Activated T-cell treated with anti-CD3 and anti-CD28 coated beads, Interleukin-2, amount 50 U/mL, for 24 hours (primary cell): ENCODE results near the gene RNF7.
"Not testable (repeated sequence)": the region's sequence is repeated elsewhere in the genome, so short reads cannot be mapped to it uniquely, and the experiment has no call there.

Source experiments
- DNase-seq: peaks from one replicate; pipeline ENCODE4 v3.0.0-alpha.2; 2020
- H3K27ac Mint-ChIP-seq: 2 replicates; pipeline ENCODE4 v1.8.0; 2020; ENCODE audit warnings: mild to moderate bottlenecking, mixed read lengths
- H3K27me3 Mint-ChIP-seq: 2 replicates; pipeline ENCODE4 v1.8.0; 2020; ENCODE audit warnings: mixed read lengths
- H3K36me3 Mint-ChIP-seq: 2 replicates; pipeline ENCODE4 v1.8.0; 2020; ENCODE audit warnings: low read depth, mixed read lengths
- H3K4me1 Mint-ChIP-seq: 2 replicates; pipeline ENCODE4 v1.8.0; 2020; ENCODE audit warnings: low read depth, mixed read lengths
- H3K4me3 Mint-ChIP-seq: 2 replicates; pipeline ENCODE4 v1.8.0; 2020; ENCODE audit warnings: mild to moderate bottlenecking, moderate library complexity, mixed read lengths
- H3K9me3 Mint-ChIP-seq: 2 replicates; pipeline ENCODE4 v1.8.0; 2020; ENCODE audit warnings: mixed read lengths

The RNF7 gene

DNA sequence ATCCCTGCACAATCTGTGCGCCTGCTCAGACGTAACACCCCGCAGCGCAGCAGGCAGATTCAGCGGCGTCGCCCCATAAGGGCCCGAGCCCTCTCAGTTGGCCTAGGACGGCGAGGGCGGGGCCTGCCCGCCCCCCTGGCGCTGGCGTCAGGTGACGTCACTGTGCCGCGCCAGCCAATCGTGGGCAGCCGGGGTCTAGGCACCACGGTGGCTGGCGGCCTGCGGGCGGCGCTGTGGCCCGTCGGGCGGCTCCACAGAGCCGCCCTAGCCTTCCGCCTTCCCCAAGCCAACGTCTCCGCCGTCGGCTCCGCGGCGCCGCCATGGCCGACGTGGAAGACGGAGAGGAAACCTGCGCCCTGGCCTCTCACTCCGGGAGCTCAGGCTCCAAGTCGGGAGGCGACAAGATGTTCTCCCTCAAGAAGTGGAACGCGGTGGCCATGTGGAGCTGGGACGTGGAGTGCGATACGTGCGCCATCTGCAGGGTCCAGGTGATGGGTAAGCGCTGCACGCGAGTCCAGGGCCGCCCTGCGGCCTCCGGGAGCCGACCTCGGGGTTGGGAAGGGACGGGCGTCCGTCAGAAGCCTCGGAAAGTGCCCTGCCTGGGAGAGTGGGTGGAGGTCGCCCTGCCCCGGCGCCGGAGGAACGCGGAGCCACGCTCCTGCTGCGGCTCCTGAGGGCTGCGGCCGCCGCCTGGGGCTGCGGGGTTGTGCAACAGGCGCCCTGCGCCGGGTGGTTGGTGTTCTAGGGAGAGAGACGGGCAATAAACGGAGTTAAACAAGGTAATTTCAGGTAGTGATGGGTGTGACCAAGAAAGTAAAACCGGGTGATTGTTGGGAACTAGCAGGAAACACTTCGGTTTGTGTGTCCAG lies at the start of gene RNF7:
Gene RNF7 (plus strand): TSS at position 277 of the 869 bp plus-strand sequence. CDS start 44 bp downstream, at position 321.
- Mint-ChIP-seq H3K4me1 (peaks cover 37% of the 10 kb centered on the region), H3K27ac (peak within 1 kb of the TSS; percentile 94), H3K36me3 (peaks cover 45% of the 10 kb centered on the region), H3K9me3 (no peaks in the 10 kb centered on the region), H3K27me3 (no peaks in the 10 kb centered on the region), H3K4me3 (peak within 1 kb of the TSS; percentile 87)
- peak; percentile 99 for DNase-seq

- peaks cover 12% of the 10 kb centered on the region for H3K4me1 Mint-ChIP-seq
- DNase-seq, result no peak
- H3K27me3 Mint-ChIP-seq, result no peaks in the 10 kb centered on the region
- no peak overlapping the region for H3K4me3 Mint-ChIP-seq
- H3K27ac Mint-ChIP-seq, result no peak overlapping the region
- H3K36me3 Mint-ChIP-seq, result no peaks in the 10 kb centered on the region
- H3K9me3 Mint-ChIP-seq, result no peaks in the 10 kb centered on the region
These were observed 47.5 kb upstream of the RNF7 start for GRCh38 chr3:141690431-141691072.

GRCh38 chr3:141691471-141691870 lies 46.6 kb upstream of the RNF7 start:
- H3K27ac Mint-ChIP-seq, H3K4me1 Mint-ChIP-seq, H3K27me3 Mint-ChIP-seq: not testable (repeated sequence)

DNA sequence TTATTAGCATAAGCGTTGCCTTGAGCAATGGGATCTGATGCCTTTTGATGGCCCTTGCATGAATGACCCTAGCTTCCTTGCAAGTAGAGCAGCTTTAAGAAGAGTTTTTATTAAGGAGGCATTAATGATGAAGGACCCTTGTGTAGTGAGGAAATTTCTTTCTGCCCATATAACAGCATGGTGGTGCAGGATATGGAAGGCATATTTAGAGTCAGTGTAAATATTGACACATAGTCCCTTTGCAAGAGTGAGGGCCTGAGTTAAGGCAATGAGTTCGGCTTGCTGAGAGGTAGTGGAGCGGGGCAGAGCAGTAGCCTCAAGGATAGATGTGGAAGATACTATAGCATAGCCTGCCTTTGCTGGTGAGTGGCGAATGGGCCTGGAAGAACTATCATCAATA lies 45.1 kb upstream of the RNF7 start:
- H3K4me1 Mint-ChIP-seq, H3K4me3 Mint-ChIP-seq, DNase-seq, H3K36me3 Mint-ChIP-seq, H3K27me3 Mint-ChIP-seq, H3K9me3 Mint-ChIP-seq, H3K27ac Mint-ChIP-seq: not testable (repeated sequence)

More at GRCh38 chr3:141691471-141691870, 46.6 kb upstream of the RNF7 start:
- not testable (repeated sequence) for H3K36me3 Mint-ChIP-seq, H3K9me3 Mint-ChIP-seq, H3K4me3 Mint-ChIP-seq, DNase-seq

DNA sequence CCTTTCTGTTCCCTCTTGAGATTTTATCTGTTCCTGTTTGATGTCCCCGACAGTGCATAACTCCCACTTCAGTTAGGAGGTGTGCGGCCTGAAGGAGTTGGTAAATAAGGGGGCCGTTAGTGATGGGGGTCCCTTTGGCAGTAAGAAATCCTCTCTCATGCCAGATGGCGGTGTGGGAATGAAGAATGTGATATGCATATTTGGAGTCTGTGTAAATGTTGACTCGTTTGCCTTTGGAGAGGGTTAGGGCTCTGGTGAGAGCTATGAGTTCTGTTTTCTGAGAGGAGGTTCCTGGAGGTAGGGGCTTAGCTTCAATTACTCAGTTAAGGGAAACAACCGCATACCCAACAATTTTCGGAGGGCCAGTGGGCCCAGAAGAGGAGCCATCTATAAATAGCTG lies 38.8 kb upstream of the RNF7 start:
- H3K4me3 Mint-ChIP-seq, result no peak overlapping the region
- H3K9me3 Mint-ChIP-seq, result no peaks in the 10 kb centered on the region
- no peak for DNase-seq
- no peaks in the 10 kb centered on the region for H3K4me1 Mint-ChIP-seq
- H3K27ac Mint-ChIP-seq, result no peak overlapping the region
- no peaks in the 10 kb centered on the region for H3K27me3 Mint-ChIP-seq
- no peaks in the 10 kb centered on the region for H3K36me3 Mint-ChIP-seq

GRCh38 chr3:141699897-141700296 lies 38.2 kb upstream of the RNF7 start:
- no peaks in the 10 kb centered on the region for H3K27me3 Mint-ChIP-seq
- no peak overlapping the region for H3K4me3 Mint-ChIP-seq
- no peak overlapping the region for H3K27ac Mint-ChIP-seq
- no peaks in the 10 kb centered on the region for H3K36me3 Mint-ChIP-seq
- no peak for DNase-seq
- no peaks in the 10 kb centered on the region for H3K4me1 Mint-ChIP-seq
- H3K9me3 Mint-ChIP-seq, result no peaks in the 10 kb centered on the region

DNA sequence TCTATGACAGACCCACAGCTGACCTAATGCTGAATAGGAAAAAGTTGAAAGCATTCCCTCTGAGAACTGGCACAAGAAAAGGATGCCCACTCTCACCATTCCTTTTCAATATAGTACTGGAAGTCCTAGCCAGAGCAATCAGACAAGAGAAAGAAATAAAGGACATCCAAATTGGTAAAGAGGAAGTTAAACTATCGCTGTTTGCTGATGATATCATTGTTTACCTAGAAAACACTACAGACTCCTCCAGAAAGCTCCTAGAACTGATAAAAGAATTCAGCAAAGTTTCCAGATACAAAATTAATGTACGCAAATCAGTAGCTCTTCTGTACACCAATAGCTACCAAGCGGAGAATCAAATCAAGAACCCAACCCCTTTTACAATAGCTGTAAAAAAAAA lies 34.7 kb upstream of the RNF7 start:
- H3K4me3 Mint-ChIP-seq, H3K27ac Mint-ChIP-seq, H3K9me3 Mint-ChIP-seq, H3K36me3 Mint-ChIP-seq, H3K27me3 Mint-ChIP-seq, DNase-seq, H3K4me1 Mint-ChIP-seq: not testable (repeated sequence)

GRCh38 chr3:141707741-141708203 lies 30.3 kb upstream of the RNF7 start:
- DNase-seq, result no peak
- no peaks in the 10 kb centered on the region for H3K4me1 Mint-ChIP-seq
- no peaks in the 10 kb centered on the region for H3K27me3 Mint-ChIP-seq
- H3K36me3 Mint-ChIP-seq, result no peaks in the 10 kb centered on the region
- H3K4me3 Mint-ChIP-seq, result no peak overlapping the region
- H3K27ac Mint-ChIP-seq, result no peak overlapping the region
- no peaks in the 10 kb centered on the region for H3K9me3 Mint-ChIP-seq

GRCh38 chr3:141708367-141708766 lies 29.7 kb upstream of the RNF7 start:
- DNase-seq, result no peak
- H3K4me1 Mint-ChIP-seq, result no peaks in the 10 kb centered on the region
- H3K4me3 Mint-ChIP-seq, result no peak overlapping the region
- H3K27me3 Mint-ChIP-seq, result no peaks in the 10 kb centered on the region
- no peaks in the 10 kb centered on the region for H3K36me3 Mint-ChIP-seq
- H3K9me3 Mint-ChIP-seq, result no peaks in the 10 kb centered on the region
- no peak overlapping the region for H3K27ac Mint-ChIP-seq

GRCh38 chr3:141709126-141709770 lies 28.9 kb upstream of the RNF7 start:
- Mint-ChIP-seq H3K36me3 (no peaks in the 10 kb centered on the region), H3K9me3 (no peaks in the 10 kb centered on the region), H3K4me1 (no peaks in the 10 kb centered on the region), H3K27ac (no peak overlapping the region), H3K27me3 (no peaks in the 10 kb centered on the region), H3K4me3 (no peak overlapping the region)
- no peak for DNase-seq

- no peak for DNase-seq
- H3K4me1 Mint-ChIP-seq, result no peaks in the 10 kb centered on the region
- H3K27me3 Mint-ChIP-seq, result no peaks in the 10 kb centered on the region
- no peak overlapping the region for H3K27ac Mint-ChIP-seq
- no peaks in the 10 kb centered on the region for H3K36me3 Mint-ChIP-seq
- H3K9me3 Mint-ChIP-seq, result no peaks in the 10 kb centered on the region
- H3K4me3 Mint-ChIP-seq, result no peak overlapping the region
These were observed 28.0 kb upstream of the RNF7 start for GRCh38 chr3:141710121-141710520.

- DNase-seq, result no peak
- Mint-ChIP-seq H3K9me3 (peaks cover 3% of the 10 kb centered on the region), H3K36me3 (no peaks in the 10 kb centered on the region), H3K4me1 (no peaks in the 10 kb centered on the region), H3K4me3 (no peak overlapping the region), H3K27me3 (no peaks in the 10 kb centered on the region), H3K27ac (no peak overlapping the region)
These were observed 27.0 kb upstream of the RNF7 start for GRCh38 chr3:141710888-141711616.

DNA sequence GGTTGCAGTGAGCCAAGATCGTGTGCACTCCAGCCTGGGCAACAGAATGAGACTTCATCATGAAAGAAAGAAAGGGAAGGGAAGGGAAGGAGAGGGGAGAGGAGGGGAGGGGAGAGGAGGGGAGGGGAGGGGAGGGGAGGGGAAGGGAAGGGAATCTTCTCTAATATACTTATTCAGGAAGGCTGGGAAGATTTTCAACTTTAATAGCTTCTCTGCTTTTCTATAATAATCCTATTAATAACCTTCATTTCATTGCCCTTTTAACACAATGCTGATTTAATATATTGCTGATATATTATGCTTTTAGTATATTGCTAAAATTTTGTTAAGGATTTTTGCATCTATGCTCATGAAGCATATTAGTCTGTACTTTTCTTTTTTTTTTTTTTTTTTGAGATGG lies 23.4 kb upstream of the RNF7 start:
- H3K36me3 Mint-ChIP-seq, result no peaks in the 10 kb centered on the region
- H3K27me3 Mint-ChIP-seq, result no peaks in the 10 kb centered on the region
- no peak overlapping the region for H3K27ac Mint-ChIP-seq
- peaks cover 9% of the 10 kb centered on the region for H3K9me3 Mint-ChIP-seq
- no peak for DNase-seq
- H3K4me1 Mint-ChIP-seq, result no peaks in the 10 kb centered on the region
- H3K4me3 Mint-ChIP-seq, result no peak overlapping the region

DNA sequence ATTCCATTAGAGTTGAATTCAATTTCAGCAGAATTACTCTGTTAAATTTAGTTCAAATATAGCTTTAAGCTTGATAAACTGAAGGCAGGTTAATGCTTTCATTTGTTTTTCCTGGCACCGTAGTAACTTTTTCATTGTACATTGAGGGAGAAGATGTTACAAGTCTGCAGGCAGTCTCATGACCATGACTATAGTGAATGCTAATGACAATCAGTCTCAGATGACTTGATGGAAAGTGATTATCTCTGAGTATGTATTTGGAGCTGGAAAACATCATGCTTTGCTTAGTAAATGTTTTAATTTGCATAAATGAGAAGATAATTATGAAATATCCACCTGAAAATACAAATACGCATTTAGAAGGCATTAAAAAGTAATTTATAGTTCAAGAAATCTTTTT lies 16.0 kb upstream of the RNF7 start:
- no peaks in the 10 kb centered on the region for H3K9me3 Mint-ChIP-seq
- no peak overlapping the region for H3K4me3 Mint-ChIP-seq
- no peak for DNase-seq
- no peaks in the 10 kb centered on the region for H3K36me3 Mint-ChIP-seq
- no peaks in the 10 kb centered on the region for H3K4me1 Mint-ChIP-seq
- H3K27ac Mint-ChIP-seq, result no peak overlapping the region
- H3K27me3 Mint-ChIP-seq, result no peaks in the 10 kb centered on the region
